AG10803 (cell line): Measurements from ENCODE around the gene ZBED1.
"Not testable (repeated sequence)": the region's sequence is repeated elsewhere in the genome, so short reads cannot be mapped to it uniquely, and the experiment has no call there.

Source experiments
- DNase-seq: peaks from one replicate; pipeline ENCODE4 v3.0.0; 2010; ENCODE audit warnings: low read depth
- H3K4me3 ChIP-seq: 2 replicates; pipeline ENCODE4 v1.5.1; 2011; ENCODE audit warnings: mild to moderate bottlenecking, low read length, control low read depth
- TF ChIP-seq, protein P1 (sequence below): conservative IDR thresholded peaks from 2 replicates; pipeline ENCODE4 v1.5.1; 2011; ENCODE audit warnings: mild to moderate bottlenecking, low read length, control low read depth, inconsistent platforms

Gene ZBED1

DNA sequence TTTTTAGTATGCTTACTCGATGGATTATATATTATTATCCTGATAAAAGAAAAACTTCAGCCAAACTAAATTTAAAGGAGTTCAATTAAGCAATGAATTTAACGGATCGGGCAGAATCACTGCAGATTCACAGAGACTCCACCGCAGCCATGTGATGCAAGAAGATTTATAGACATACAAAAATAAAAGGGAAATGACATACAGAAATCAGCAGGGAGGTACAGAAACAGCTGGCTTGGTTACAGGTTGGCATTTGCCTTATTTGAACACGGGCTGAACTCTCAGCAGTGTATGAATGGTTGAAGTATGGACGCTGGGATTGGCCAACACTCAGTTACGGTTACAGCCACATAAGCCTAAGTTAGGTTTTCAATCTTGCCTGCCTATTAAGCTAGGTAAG lies 35.4 kb upstream of the ZBED1 start:
- DNase-seq: no peak
- TF ChIP-seq, protein P1, sequence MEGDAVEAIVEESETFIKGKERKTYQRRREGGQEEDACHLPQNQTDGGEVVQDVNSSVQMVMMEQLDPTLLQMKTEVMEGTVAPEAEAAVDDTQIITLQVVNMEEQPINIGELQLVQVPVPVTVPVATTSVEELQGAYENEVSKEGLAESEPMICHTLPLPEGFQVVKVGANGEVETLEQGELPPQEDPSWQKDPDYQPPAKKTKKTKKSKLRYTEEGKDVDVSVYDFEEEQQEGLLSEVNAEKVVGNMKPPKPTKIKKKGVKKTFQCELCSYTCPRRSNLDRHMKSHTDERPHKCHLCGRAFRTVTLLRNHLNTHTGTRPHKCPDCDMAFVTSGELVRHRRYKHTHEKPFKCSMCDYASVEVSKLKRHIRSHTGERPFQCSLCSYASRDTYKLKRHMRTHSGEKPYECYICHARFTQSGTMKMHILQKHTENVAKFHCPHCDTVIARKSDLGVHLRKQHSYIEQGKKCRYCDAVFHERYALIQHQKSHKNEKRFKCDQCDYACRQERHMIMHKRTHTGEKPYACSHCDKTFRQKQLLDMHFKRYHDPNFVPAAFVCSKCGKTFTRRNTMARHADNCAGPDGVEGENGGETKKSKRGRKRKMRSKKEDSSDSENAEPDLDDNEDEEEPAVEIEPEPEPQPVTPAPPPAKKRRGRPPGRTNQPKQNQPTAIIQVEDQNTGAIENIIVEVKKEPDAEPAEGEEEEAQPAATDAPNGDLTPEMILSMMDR: no peak
- no peak overlapping the region for H3K4me3 ChIP-seq

GRCh38 chrX:2534261-2535021 lies 33.7 kb upstream of the ZBED1 start:
- peak; percentile 15 for DNase-seq
- not testable (repeated sequence) for H3K4me3 ChIP-seq

DNA sequence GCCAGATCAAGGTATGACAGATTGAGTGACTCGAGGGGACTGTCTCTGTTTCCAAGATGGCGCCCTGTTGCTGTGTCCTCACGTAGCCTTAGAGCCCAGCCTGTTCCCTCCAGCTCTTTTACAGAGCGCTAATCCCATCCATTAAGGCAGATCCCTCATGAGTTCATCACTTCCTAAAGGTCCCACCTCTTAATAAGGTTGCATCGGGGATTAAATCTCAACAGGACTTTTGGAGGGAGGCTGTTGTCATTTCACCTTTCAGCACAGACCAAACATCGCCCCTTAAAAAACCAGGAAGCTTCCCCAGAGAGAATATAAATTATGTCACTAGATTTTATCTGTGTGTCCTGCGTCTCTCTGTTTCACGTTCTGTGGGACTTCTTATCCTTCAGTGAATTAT lies 32.6 kb upstream of the ZBED1 start:
- DNase-seq: no peak
- TF ChIP-seq, protein P1: no peak
- H3K4me3 ChIP-seq: no peak overlapping the region

- H3K4me3 ChIP-seq: no peak overlapping the region
- TF ChIP-seq, protein P1: no peak
- DNase-seq: no peak
These were observed 25.6 kb upstream of the ZBED1 start for GRCh38 chrX:2526390-2526789.

- no peak for DNase-seq
- TF ChIP-seq, protein P1: no peak
- no peak overlapping the region for H3K4me3 ChIP-seq
These were observed 23.1 kb upstream of the ZBED1 start for GRCh38 chrX:2523911-2524310.

GRCh38 chrX:2521927-2522386 lies 21.2 kb upstream of the ZBED1 start:
- no peak overlapping the region for H3K4me3 ChIP-seq
- DNase-seq: no peak
- TF ChIP-seq, protein P1: no peak

GRCh38 chrX:2521092-2521926 lies 20.5 kb upstream of the ZBED1 start:
- TF ChIP-seq, protein P1: no peak
- peak; percentile 37 for DNase-seq
- no peak overlapping the region for H3K4me3 ChIP-seq
